Liver (tissue), 9 donors: Measurements from ENCODE around the gene FBXO22. TPM values are rescaled to one million over a fixed set of nuclear protein-coding genes. Genes with fewer than 3 reads are reported as not detected.
A peak's percentile ranks its signal among the peaks of the same experiment; 100 is the strongest.

Experiments
- DNase-seq: peaks from one replicate; pipeline ENCODE4 v3.0.0-alpha.2; 2017; ENCODE audit warnings: low spot score
- H3K27ac ChIP-seq, 2 donors: one replicate each; pipeline ENCODE4 v1.7.0; 2013; ENCODE audit warnings: inconsistent platforms in 2 of 2, low read length in 2 of 2, control low read depth in 1 of 2, low read depth in 1 of 2, mild to moderate bottlenecking in 1 of 2
- H3K27me3 ChIP-seq, 4 donors: one replicate each; pipeline versions ENCODE4 v1.6.1 to v1.7.0; 2013; ENCODE audit warnings: low read length in 3 of 4, inconsistent platforms in 1 of 4, mild to moderate bottlenecking in 1 of 4, moderate library complexity in 1 of 4; ENCODE audit not compliant: control insufficient read depth in 4 of 4, insufficient read depth in 4 of 4
- H3K36me3 ChIP-seq, 4 donors: one replicate each; pipeline versions ENCODE4 v1.6.1 to v1.7.0; 2013; ENCODE audit warnings: low read length in 3 of 4, mild to moderate bottlenecking in 3 of 4, low read depth in 1 of 4, moderate library complexity in 1 of 4; ENCODE audit not compliant: control insufficient read depth in 4 of 4, insufficient read depth in 3 of 4
- H3K4me1 ChIP-seq, 4 donors: one replicate each; pipeline versions ENCODE4 v1.6.1 to v1.7.0; 2013; ENCODE audit warnings: low read length in 3 of 4, mild to moderate bottlenecking in 3 of 4, moderate library complexity in 1 of 4; ENCODE audit not compliant: control insufficient read depth in 4 of 4, insufficient read depth in 4 of 4
- H3K4me3 ChIP-seq, 3 donors: one replicate each; pipeline versions ENCODE4 v1.6.1 to v1.7.0; 2013; ENCODE audit warnings: low read length in 3 of 3, control low read depth in 1 of 3, low read depth in 1 of 3, mild to moderate bottlenecking in 1 of 3
- H3K9ac ChIP-seq, 2 donors: one replicate each; pipeline ENCODE4 v1.7.0; 2013; ENCODE audit warnings: low read length in 2 of 2, mild to moderate bottlenecking in 2 of 2, moderate library complexity in 2 of 2, control low read depth in 1 of 2, low read depth in 1 of 2
- H3K9me3 ChIP-seq, 4 donors: one replicate each; pipeline versions ENCODE4 v1.6.1 to v1.7.0; 2013; ENCODE audit warnings: low read length in 3 of 4; ENCODE audit not compliant: control insufficient read depth in 4 of 4
- ATF3 ChIP-seq: IDR thresholded peaks from 2 replicates; pipeline ENCODE4 v1.6.1; 2016; ENCODE audit warnings: antibody characterized with exemption
- CTCF ChIP-seq: fragments of 150-350 bp; IDR thresholded peaks from 2 replicates; pipeline ENCODE4 v1.5.1; 2017; ENCODE audit warnings: improper control_type of control experiment, low read depth, low read length; ENCODE audit not compliant: missing input control
- EGR1 ChIP-seq, 2 donors: IDR thresholded peaks; 2 replicates each; pipeline ENCODE4 v1.6.1; 2016 to 2018; ENCODE audit warnings: antibody characterized with exemption in 2 of 2, low read depth in 2 of 2
- FOXA1 ChIP-seq: IDR thresholded peaks from 2 replicates; pipeline ENCODE4 v1.6.1; 2016; ENCODE audit warnings: antibody characterized with exemption
- FOXA2 ChIP-seq: IDR thresholded peaks from 2 replicates; pipeline ENCODE4 v1.6.1; 2016; ENCODE audit warnings: antibody characterized with exemption
- GABPA ChIP-seq, 2 donors: IDR thresholded peaks in 1 of 2; conservative IDR thresholded peaks in 1 of 2; 2 replicates each; pipeline ENCODE4 v1.6.1; 2016; ENCODE audit warnings: antibody characterized with exemption in 2 of 2, mild to moderate bottlenecking in 1 of 2, moderate library complexity in 1 of 2
- HNF4A ChIP-seq, 2 donors: conservative IDR thresholded peaks; 2 replicates each; pipeline ENCODE4 v1.6.1; 2016; ENCODE audit warnings: antibody characterized with exemption in 2 of 2, mild to moderate bottlenecking in 2 of 2
- HNF4G ChIP-seq: IDR thresholded peaks from 2 replicates; pipeline ENCODE4 v1.6.1; 2016; ENCODE audit warnings: antibody characterized with exemption
- JUND ChIP-seq, 2 donors: IDR thresholded peaks; 2 replicates each; pipeline ENCODE4 v1.6.1; 2016; ENCODE audit warnings: antibody characterized with exemption in 2 of 2
- NR2F2 ChIP-seq: IDR thresholded peaks from 2 replicates; pipeline ENCODE4 v1.6.1; 2016; ENCODE audit warnings: antibody characterized with exemption
- RAD21 ChIP-seq, 2 donors: IDR thresholded peaks; 2 replicates each; pipeline ENCODE4 v1.6.1; 2016; ENCODE audit warnings: antibody characterized with exemption in 2 of 2, mild to moderate bottlenecking in 2 of 2
- REST ChIP-seq: IDR thresholded peaks from 2 replicates; pipeline ENCODE4 v1.6.1; 2016; ENCODE audit warnings: antibody characterized with exemption, mild to moderate bottlenecking
- RXRA ChIP-seq, 2 donors: IDR thresholded peaks; 2 replicates each; pipeline ENCODE4 v1.6.1; 2017 to 2018; ENCODE audit warnings: antibody characterized with exemption in 2 of 2, mild to moderate bottlenecking in 1 of 2
- SP1 ChIP-seq: IDR thresholded peaks from 2 replicates; pipeline ENCODE4 v1.6.1; 2018; ENCODE audit warnings: antibody characterized with exemption, mild to moderate bottlenecking
- TAF1 ChIP-seq: conservative IDR thresholded peaks from 2 replicates; pipeline ENCODE4 v1.6.1; 2016; ENCODE audit warnings: antibody characterized with exemption, mild to moderate bottlenecking
- YY1 ChIP-seq: IDR thresholded peaks from 2 replicates; pipeline ENCODE4 v1.6.1; 2016; ENCODE audit warnings: antibody characterized with exemption, mild to moderate bottlenecking
- ZBTB33 ChIP-seq: IDR thresholded peaks from 2 replicates; pipeline ENCODE4 v1.6.1; 2016; ENCODE audit warnings: antibody characterized with exemption
- WGBS: extraction: QIAGEN DNeasy Blood & Tissue Kit; methylation state at CpG from one replicate; pipeline ENCODE4 v1.1.7; 2013; 5-methylcytosine and 5-hydroxymethylcytosine counted together
- polyA plus RNA-seq, 2 donors: library from polyadenylated mRNA; stranded (reverse) in 1 of 2; unstranded in 1 of 2; fragments of 200-250 nt in 1 of 2; fragments of >200 nt in 1 of 2; fragmentation: Nextera tagmentation in 1 of 2; extraction: Ambion mirVana in 1 of 2; gene quantifications; one replicate each; pipeline versions ENCODE4 v1.2.1 to v1.2.3, GENCODE V29; 2013 to 2015
- total RNA-seq, 2 donors: library from RNA; depleted of rRNA; stranded (reverse); fragments of >200 nt; gene quantifications; one replicate each; pipeline ENCODE4 v1.2.3, GENCODE V29; 2014
- TF ChIP-seq, protein P1 (sequence below): IDR thresholded peaks from 2 replicates; pipeline ENCODE4 v1.6.1; 2016; ENCODE audit warnings: antibody characterized with exemption
- donor health status: healthy.
- donor health status: healthy.
- donor health status: healthy.
- donor health status: healthy.
- donor health status: healthy.

The FBXO22 gene
- total and polyA plus RNA-seq, 4 donors = 16.8 to 40.8 (median 31.8) TPM

GRCh38 chr15:75900577-75900976, 3.1 kb upstream of the FBXO22 start:
- Histone ChIP-seq H3K27ac (peak overlapping the region in 1 of 2 donors; percentile 20), H3K9me3 (no peaks in the 10 kb centered on the region), H3K36me3 (no peaks in the 10 kb centered on the region), H3K4me1 (peaks cover 2 to 36% (median 20%) of the 10 kb centered on the region in 4 donors), H3K4me3 (no peak overlapping the region), H3K27me3 (no peaks in the 10 kb centered on the region), H3K9ac (peak overlapping the region in 1 of 2 donors; percentile 33)
- no peak for DNase-seq
- TF ChIP-seq, protein P1, sequence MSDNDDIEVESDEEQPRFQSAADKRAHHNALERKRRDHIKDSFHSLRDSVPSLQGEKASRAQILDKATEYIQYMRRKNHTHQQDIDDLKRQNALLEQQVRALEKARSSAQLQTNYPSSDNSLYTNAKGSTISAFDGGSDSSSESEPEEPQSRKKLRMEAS = no peak
- TF ChIP-seq RXRA (IDR thresholded peaks at IDR 0.05) (no peak), HNF4A (conservative IDR thresholded peaks at IDR 0.05) (no peak), HNF4G (no peak), CTCF (no peak), ZBTB33 (no peak), GABPA (IDR thresholded peaks at IDR 0.05 in 1 of 2, conservative IDR thresholded peaks at IDR 0.05 in 1 of 2) (no peak), RAD21 (IDR thresholded peaks at IDR 0.05) (no peak)

- peak; percentile 14 to 19 for TF ChIP-seq RXRA (IDR thresholded peaks at IDR 0.05)
- TF ChIP-seq FOXA1 = no peak
- TF ChIP-seq REST = no peak
- no peak for TF ChIP-seq HNF4A (conservative IDR thresholded peaks at IDR 0.05)
- peak; percentile 78 for TF ChIP-seq NR2F2
- no peak for TF ChIP-seq FOXA2
- no peak for TF ChIP-seq JUND (IDR thresholded peaks at IDR 0.05)
- peak; percentile 24 for TF ChIP-seq SP1
- no peak for TF ChIP-seq HNF4G
- no peak for TF ChIP-seq ATF3
- no peak for TF ChIP-seq YY1
- TF ChIP-seq ZBTB33 = no peak
- TF ChIP-seq TAF1 = no peak
- no peak for TF ChIP-seq RAD21 (IDR thresholded peaks at IDR 0.05)
- TF ChIP-seq, protein P1 = no peak
- no peak for TF ChIP-seq GABPA (IDR thresholded peaks at IDR 0.05 in 1 of 2, conservative IDR thresholded peaks at IDR 0.05 in 1 of 2)
- no peak for TF ChIP-seq EGR1 (IDR thresholded peaks at IDR 0.05; ENCODE audit: low read depth in 2 of 2)
- TF ChIP-seq CTCF = no peak
- Histone ChIP-seq H3K9ac (no peak overlapping the region), H3K9me3 (no peaks in the 10 kb centered on the region), H3K36me3 (peaks cover 2 to 4% (median 3%) of the 10 kb centered on the region in 4 donors), H3K4me3 (no peak overlapping the region), H3K27me3 (no peaks in the 10 kb centered on the region), H3K4me1 (peaks cover 2 to 42% (median 26%) of the 10 kb centered on the region in 4 donors), H3K27ac (no peak overlapping the region)
- 57% methylated on average over 8 of the region's 8 CpGs for WGBS
- DNase-seq = no peak
Observed at GRCh38 chr15:75902129-75902557, 1.5 kb upstream of the FBXO22 start.
